ENCODE measurements around the gene FAM114A1. TPM values are rescaled to one million over a fixed set of nuclear protein-coding genes. Genes with fewer than 3 reads are reported as not detected.

Gene FAM114A1
- total and polyA plus RNA-seq, 2 of the 4 experiments (the other 2 are of a cell fraction): 135 to 649 TPM

DNA sequence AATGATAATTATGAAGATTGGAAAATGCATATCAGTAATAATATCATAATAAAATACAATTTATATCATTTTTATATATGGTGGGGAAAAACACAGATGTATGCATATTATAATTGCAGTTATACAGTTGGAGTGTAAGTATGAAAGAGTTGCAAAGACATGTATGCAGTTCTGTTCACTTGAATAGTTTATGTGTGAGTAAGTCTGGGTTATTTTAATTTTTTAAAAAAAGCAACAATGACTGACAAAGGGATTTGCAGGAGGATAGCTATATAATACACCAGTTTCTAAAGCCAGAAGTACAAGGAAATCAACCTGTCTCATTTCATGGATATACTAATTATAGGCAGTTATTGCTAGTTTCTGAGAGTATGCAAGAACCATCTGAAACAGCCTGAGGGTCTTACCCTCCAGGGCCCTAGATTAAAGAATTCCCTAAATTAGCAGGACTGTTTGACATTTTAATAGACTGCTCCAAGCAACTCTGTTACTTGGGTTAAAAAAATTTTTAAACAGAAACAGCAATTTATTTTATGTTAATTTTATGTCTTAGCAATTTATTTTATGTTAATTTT lies 40.2 kb downstream of the FAM114A1 start:
- Histone ChIP-seq H4K5ac (ENCODE audit: low read depth, low read length) (no peak overlapping the region), H3K14ac (replicated peaks; ENCODE audit: low read depth, low read length) (no peak overlapping the region), H3K56ac (ENCODE audit: extremely low read depth, insufficient read depth, low read length) (no peak overlapping the region), H3K4me1 (ENCODE audit: control insufficient read depth, insufficient read depth, low read length) (0 out of 2 replicates have a peak, but pooled peaks cover 2% of the 10 kb centered on the region), H3K4me2 (ENCODE audit: low read depth, low read length) (no peak overlapping the region), H4K20me1 (ENCODE audit: insufficient read depth, low read length) (0 out of 2 replicates have a peak, but pooled peaks cover 4% of the 10 kb centered on the region), H3K79me1 (ENCODE audit: low read depth in 1 of 2, low read length in 2 of 2) (peaks cover 56 to 64% of the 10 kb centered on the region in 2 experiments), H3K27ac (ENCODE audit: insufficient read depth, low read length) (no peak overlapping the region), H3K4me3 (ENCODE audit: insufficient read depth, low read depth, low read length) (no peak overlapping the region), H3K4ac (ENCODE audit: low read depth, low read length) (no peak overlapping the region), H3K27me3 (ENCODE audit: control insufficient read depth, insufficient read depth, low read length) (no peaks in the 10 kb centered on the region), H3K9ac (ENCODE audit: low read depth, low read length) (no peak overlapping the region), H3K36me3 (ENCODE audit: control insufficient read depth, insufficient read depth, low read length) (peaks cover 69% of the 10 kb centered on the region), H2AK5ac (ENCODE audit: low read depth, low read length) (no peak overlapping the region), H4K91ac (ENCODE audit: insufficient read depth, low read depth, low read length) (no peak overlapping the region), H2BK20ac (ENCODE audit: low read depth, low read length) (no peak overlapping the region), H4K8ac (ENCODE audit: low read depth in 2 of 2, low read length in 2 of 2) (no peak overlapping the region), H3K18ac (ENCODE audit: low read depth, low read length) (no peak overlapping the region), H3K9me3 (ENCODE audit: control insufficient read depth, insufficient read depth, low read length) (no peaks in the 10 kb centered on the region), H3K23ac (ENCODE audit: low read depth, low read length) (no peak overlapping the region), H2BK15ac (ENCODE audit: low read depth, low read length) (no peak overlapping the region), H2AK9ac (replicated peaks; ENCODE audit: low read depth, low read length, poor library complexity) (no peak overlapping the region), H2BK120ac (ENCODE audit: low read depth, low read length) (no peak overlapping the region), H2AFZ (replicated peaks; ENCODE audit: low read length, poor library complexity) (no peak overlapping the region), H3K9me1 (ENCODE audit: insufficient read depth, low read length) (peaks cover 14% of the 10 kb centered on the region), H2BK5ac (ENCODE audit: low read depth, low read length, poor library complexity, severe bottlenecking) (no peak overlapping the region)
- BruUV-seq (replicated peaks): no TSS peak
- intact Hi-C loops (cut with micrococcal nuclease) (no loop called here), dilution Hi-C loops (cut with HindIII; ENCODE audit: low sequenced_read_pairs, unreplicated experiment) (no loop called here), in situ Hi-C loops (cut with MboI; ENCODE audit: low sequenced_read_pairs) (no loop called here)
- no peak for TF ChIP-seq SMC3 (IDR thresholded peaks at IDR 0.05; ENCODE audit: low read depth, low read length)
- no peak for TF ChIP-seq MXI1 (IDR thresholded peaks at IDR 0.05; ENCODE audit: borderline replicate concordance, low read depth, low read length)
- TF ChIP-seq CHD1 (IDR thresholded peaks at IDR 0.05; ENCODE audit: low read depth, low read length): no peak
- TF ChIP-seq MAFK (IDR thresholded peaks at IDR 0.05; ENCODE audit: low read depth, low read length): no peak
- no peak for TF ChIP-seq RAD21 (IDR thresholded peaks at IDR 0.05; ENCODE audit: low read length)
- no peak for TF ChIP-seq POLR2A (IDR thresholded peaks at IDR 0.05; ENCODE audit: low read depth, low read length)
- no peak for TF ChIP-seq BHLHE40 (IDR thresholded peaks at IDR 0.05; ENCODE audit: low read depth, low read length)
- TF ChIP-seq, protein P1, sequence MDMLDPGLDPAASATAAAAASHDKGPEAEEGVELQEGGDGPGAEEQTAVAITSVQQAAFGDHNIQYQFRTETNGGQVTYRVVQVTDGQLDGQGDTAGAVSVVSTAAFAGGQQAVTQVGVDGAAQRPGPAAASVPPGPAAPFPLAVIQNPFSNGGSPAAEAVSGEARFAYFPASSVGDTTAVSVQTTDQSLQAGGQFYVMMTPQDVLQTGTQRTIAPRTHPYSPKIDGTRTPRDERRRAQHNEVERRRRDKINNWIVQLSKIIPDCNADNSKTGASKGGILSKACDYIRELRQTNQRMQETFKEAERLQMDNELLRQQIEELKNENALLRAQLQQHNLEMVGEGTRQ (IDR thresholded peaks at IDR 0.05; ENCODE audit: low read depth, low read length): no peak
- TF ChIP-seq RCOR1 (IDR thresholded peaks at IDR 0.05; ENCODE audit: insufficient replicate concordance, low read length): no peak
- TF ChIP-seq RFX5 (IDR thresholded peaks at IDR 0.05; ENCODE audit: low read depth, low read length): no peak
- TF ChIP-seq, protein P2, sequence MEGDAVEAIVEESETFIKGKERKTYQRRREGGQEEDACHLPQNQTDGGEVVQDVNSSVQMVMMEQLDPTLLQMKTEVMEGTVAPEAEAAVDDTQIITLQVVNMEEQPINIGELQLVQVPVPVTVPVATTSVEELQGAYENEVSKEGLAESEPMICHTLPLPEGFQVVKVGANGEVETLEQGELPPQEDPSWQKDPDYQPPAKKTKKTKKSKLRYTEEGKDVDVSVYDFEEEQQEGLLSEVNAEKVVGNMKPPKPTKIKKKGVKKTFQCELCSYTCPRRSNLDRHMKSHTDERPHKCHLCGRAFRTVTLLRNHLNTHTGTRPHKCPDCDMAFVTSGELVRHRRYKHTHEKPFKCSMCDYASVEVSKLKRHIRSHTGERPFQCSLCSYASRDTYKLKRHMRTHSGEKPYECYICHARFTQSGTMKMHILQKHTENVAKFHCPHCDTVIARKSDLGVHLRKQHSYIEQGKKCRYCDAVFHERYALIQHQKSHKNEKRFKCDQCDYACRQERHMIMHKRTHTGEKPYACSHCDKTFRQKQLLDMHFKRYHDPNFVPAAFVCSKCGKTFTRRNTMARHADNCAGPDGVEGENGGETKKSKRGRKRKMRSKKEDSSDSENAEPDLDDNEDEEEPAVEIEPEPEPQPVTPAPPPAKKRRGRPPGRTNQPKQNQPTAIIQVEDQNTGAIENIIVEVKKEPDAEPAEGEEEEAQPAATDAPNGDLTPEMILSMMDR (conservative IDR thresholded peaks at IDR 0.05; ENCODE audit: low read depth, low read length): no peak
- TF ChIP-seq MAZ (IDR thresholded peaks at IDR 0.05; ENCODE audit: borderline replicate concordance, low read depth, low read length): no peak
- TF ChIP-seq FOS (IDR thresholded peaks at IDR 0.05; ENCODE audit: low read depth, low read length): no peak
- CTCF ChIA-PET: interaction anchor here (1.0 kb wide), 1 partner anchor 227 kb away, joined by 3 read pairs; no protein-coding TSS in a partner anchor
- no peak for DNase-seq
- POLR2A ChIA-PET (ENCODE audit: unreplicated experiment): no interaction called here
- peak; percentile 35; the same call in 1 of the 2 replicates for ATAC-seq (ENCODE audit: low read depth)
